ENCODE data around the gene RIMBP2. TPM values are rescaled to one million over a fixed set of nuclear protein-coding genes. Genes with fewer than 3 reads are reported as not detected.

Gene RIMBP2
- total RNA-seq, 1 donor from 2014 or later: 0.99 TPM

DNA sequence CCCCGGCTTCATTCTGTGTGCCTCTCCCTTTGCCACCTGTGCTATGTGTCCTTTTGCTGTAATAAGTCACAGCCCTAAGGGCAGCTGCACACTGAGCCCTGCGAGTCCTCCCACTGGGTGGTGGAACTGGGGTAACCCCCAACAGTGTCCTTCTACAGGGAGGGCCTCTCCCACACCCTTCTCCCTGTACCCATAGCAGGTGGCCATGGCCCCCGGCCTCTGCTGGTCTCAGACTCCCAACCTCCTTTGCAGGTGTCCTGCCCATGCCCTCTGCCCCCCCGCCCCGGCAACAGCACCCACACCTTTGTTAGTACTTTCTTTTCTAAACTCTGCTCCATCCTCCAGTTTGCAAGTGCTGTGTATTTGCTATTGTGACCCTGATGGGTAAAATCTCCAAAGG is 206.6 kb downstream of the RIMBP2 start:
- TF ChIP-seq, protein P1, sequence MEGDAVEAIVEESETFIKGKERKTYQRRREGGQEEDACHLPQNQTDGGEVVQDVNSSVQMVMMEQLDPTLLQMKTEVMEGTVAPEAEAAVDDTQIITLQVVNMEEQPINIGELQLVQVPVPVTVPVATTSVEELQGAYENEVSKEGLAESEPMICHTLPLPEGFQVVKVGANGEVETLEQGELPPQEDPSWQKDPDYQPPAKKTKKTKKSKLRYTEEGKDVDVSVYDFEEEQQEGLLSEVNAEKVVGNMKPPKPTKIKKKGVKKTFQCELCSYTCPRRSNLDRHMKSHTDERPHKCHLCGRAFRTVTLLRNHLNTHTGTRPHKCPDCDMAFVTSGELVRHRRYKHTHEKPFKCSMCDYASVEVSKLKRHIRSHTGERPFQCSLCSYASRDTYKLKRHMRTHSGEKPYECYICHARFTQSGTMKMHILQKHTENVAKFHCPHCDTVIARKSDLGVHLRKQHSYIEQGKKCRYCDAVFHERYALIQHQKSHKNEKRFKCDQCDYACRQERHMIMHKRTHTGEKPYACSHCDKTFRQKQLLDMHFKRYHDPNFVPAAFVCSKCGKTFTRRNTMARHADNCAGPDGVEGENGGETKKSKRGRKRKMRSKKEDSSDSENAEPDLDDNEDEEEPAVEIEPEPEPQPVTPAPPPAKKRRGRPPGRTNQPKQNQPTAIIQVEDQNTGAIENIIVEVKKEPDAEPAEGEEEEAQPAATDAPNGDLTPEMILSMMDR (IDR thresholded peaks at IDR 0.05): no peak
- TF ChIP-seq EZH2 (IDR thresholded peaks at IDR 0.05) (no peak), EZH2phosphoT487 (IDR thresholded peaks at IDR 0.05) (no peak)
- Histone ChIP-seq H4K20me1 (ENCODE audit: low read depth) (no peaks in the 10 kb centered on the region), H3F3A (ENCODE audit: low read depth) (peaks cover 16% of the 10 kb centered on the region), H3K9me3 (ENCODE audit: low read depth) (no peaks in the 10 kb centered on the region), H3K27me3 (no peaks in the 10 kb centered on the region), H3K27ac (no peak overlapping the region), H3K9ac (no peak overlapping the region), H3K36me3 (no peaks in the 10 kb centered on the region), H3K4me1 (peaks cover 16% of the 10 kb centered on the region), H3K4me3 (no peak overlapping the region), H3K4me2 (no peak overlapping the region), H2AFZ (replicated peaks) (no peak overlapping the region), H3K79me2 (ENCODE audit: low read depth) (no peaks in the 10 kb centered on the region)
- Mint-ChIP-seq H3K4me3 (no peak overlapping the region), H3K27ac (peak overlapping the region; percentile 53), H3K36me3 (no peaks in the 10 kb centered on the region), H3K4me1 (peaks cover 28% of the 10 kb centered on the region), H3K9me3 (no peaks in the 10 kb centered on the region), H3K27me3 (ENCODE audit: insufficient read depth, low read depth) (peaks cover 3% of the 10 kb centered on the region)
- DNase-seq (ENCODE audit: low spot score): no peak

DNA sequence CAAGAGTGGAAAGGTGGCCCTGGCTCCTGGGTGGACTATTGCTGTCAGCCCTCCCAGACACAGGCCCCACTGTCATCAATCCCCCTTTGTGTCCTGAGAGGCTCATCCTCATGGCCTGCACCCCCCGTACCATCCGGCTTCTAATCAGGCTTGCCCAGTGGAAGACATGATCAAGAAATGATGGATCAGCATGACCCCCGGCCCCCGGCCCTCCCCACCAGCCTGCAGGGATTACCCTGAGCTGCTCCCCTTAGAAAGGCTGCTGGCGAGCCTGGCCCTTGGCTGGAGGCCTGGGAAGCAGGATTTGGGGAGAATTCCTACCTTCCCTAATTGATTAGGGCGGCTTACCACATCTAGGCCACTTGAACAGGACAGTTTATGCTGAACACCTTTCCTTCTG is 207.3 kb downstream of the RIMBP2 start:
- Histone ChIP-seq H2AFZ (replicated peaks) (no peak overlapping the region), H3K9ac (no peak overlapping the region), H3K4me1 (peaks cover 16% of the 10 kb centered on the region), H3K27ac (no peak overlapping the region), H3K4me3 (no peak overlapping the region), H3K79me2 (ENCODE audit: low read depth) (no peaks in the 10 kb centered on the region), H4K20me1 (ENCODE audit: low read depth) (no peaks in the 10 kb centered on the region), H3K9me3 (ENCODE audit: low read depth) (no peaks in the 10 kb centered on the region), H3K27me3 (no peaks in the 10 kb centered on the region), H3K36me3 (no peaks in the 10 kb centered on the region), H3K4me2 (no peak overlapping the region), H3F3A (ENCODE audit: low read depth) (peaks cover 16% of the 10 kb centered on the region)
- no peak for DNase-seq (ENCODE audit: low spot score)
- Mint-ChIP-seq H3K9me3 (no peaks in the 10 kb centered on the region), H3K36me3 (no peaks in the 10 kb centered on the region), H3K27ac (no peak overlapping the region), H3K4me3 (no peak overlapping the region), H3K4me1 (peaks cover 29% of the 10 kb centered on the region), H3K27me3 (ENCODE audit: insufficient read depth, low read depth) (peaks cover 3% of the 10 kb centered on the region)
- TF ChIP-seq, protein P1 (IDR thresholded peaks at IDR 0.05): no peak
- TF ChIP-seq EZH2 (IDR thresholded peaks at IDR 0.05) (no peak), EZH2phosphoT487 (IDR thresholded peaks at IDR 0.05) (no peak)

DNA sequence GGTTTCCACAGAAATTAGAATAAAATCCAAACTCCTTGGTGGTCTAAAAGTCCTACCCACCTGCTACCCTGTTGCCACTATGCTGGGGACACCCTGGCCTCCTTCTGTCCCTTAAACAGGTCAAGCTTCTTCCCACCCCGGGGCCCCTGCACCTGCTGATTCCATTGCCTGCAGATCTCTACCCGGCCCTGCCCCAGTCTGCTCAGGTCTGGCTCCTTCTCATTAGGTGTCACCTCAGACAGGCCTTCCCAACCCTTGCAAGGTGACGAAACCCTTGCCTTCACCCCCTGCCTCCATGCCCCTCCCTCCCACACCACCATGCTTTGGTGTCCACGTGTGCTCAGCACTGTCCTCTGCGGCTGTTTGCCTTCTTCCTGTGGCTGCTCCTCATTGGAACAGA is 207.8 kb downstream of the RIMBP2 start:
- Histone ChIP-seq H3K4me2 (no peak overlapping the region), H2AFZ (replicated peaks) (no peak overlapping the region), H3K9ac (no peak overlapping the region), H3K36me3 (no peaks in the 10 kb centered on the region), H3K27ac (no peak overlapping the region), H3K79me2 (ENCODE audit: low read depth) (no peaks in the 10 kb centered on the region), H4K20me1 (ENCODE audit: low read depth) (no peaks in the 10 kb centered on the region), H3K4me1 (peaks cover 18% of the 10 kb centered on the region), H3K27me3 (no peaks in the 10 kb centered on the region), H3K9me3 (ENCODE audit: low read depth) (no peaks in the 10 kb centered on the region), H3F3A (ENCODE audit: low read depth) (peaks cover 15% of the 10 kb centered on the region), H3K4me3 (no peak overlapping the region)
- no peak for DNase-seq (ENCODE audit: low spot score)
- Mint-ChIP-seq H3K27ac (no peak overlapping the region), H3K36me3 (no peaks in the 10 kb centered on the region), H3K4me1 (peaks cover 29% of the 10 kb centered on the region), H3K9me3 (peaks cover 4% of the 10 kb centered on the region), H3K27me3 (ENCODE audit: insufficient read depth, low read depth) (peaks cover 3% of the 10 kb centered on the region), H3K4me3 (no peak overlapping the region)
- no peak for TF ChIP-seq EZH2phosphoT487 (IDR thresholded peaks at IDR 0.05)
- TF ChIP-seq, protein P1 (IDR thresholded peaks at IDR 0.05): no peak
- TF ChIP-seq EZH2 (IDR thresholded peaks at IDR 0.05): no peak
